Mammary epithelial cell (primary cell): Measurements from ENCODE around the gene MBP.

Experiments
- CTCF ChIP-seq, 2 donors: IDR thresholded peaks in 1 of 2; conservative IDR thresholded peaks in 1 of 2; 2 replicates each; pipeline ENCODE4 v1.5.1; 2011 to 2012; ENCODE audit warnings: inconsistent platforms in 2 of 2, low read length in 2 of 2, mild to moderate bottlenecking in 2 of 2, control low read depth in 1 of 2, low read depth in 1 of 2; ENCODE audit not compliant: insufficient read depth in 1 of 2; ENCODE audit errors: extremely low read depth in 1 of 2
- EZH2 ChIP-seq: IDR thresholded peaks from 2 replicates; pipeline ENCODE4 v1.6.1; 2012; ENCODE audit warnings: low read length, inconsistent platforms, borderline replicate concordance

- TF ChIP-seq CTCF (conservative IDR thresholded peaks at IDR 0.05 in 1 of 2, IDR thresholded peaks at IDR 0.05 in 1 of 2; ENCODE audit: extremely low read depth in 1 of 2, insufficient read depth in 1 of 2, low read depth in 1 of 2, low read length in 2 of 2), result no peak
- TF ChIP-seq EZH2, result no peak
Measured at GRCh38 chr18:76977684-76978232, 154.8 kb downstream of the MBP start.
